Measurements from ENCODE around the gene SNAP91.
"Not testable (repeated sequence)": the region's sequence is repeated elsewhere in the genome, so short reads cannot be mapped to it uniquely, and the experiment has no call there.

The SNAP91 gene

DNA sequence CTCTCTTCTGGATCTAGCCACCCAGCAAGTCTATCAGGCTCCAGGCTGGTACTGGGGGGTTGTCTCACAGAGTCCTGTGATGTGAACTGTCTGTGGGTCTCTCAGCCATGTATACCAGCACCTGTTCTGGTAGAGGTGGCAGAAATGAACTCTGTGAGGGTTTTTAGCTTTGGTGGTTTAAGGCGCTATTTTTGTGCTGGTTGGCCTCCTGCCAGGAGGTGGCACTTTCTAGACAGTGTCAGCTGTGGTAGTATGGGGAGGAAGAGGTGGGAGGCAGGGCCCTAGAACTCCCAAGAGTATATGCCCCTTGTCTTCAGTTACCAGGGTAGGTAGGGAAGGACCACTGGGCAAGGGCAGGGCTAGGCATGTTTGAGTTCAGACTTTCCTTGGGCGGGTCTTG, 75.8 kb downstream of the SNAP91 start:
- no peak for DNase-seq (ENCODE audit: low read depth)

GRCh38 chr6:83629908-83630307, 79.0 kb downstream of the SNAP91 start:
- not testable (repeated sequence) for DNase-seq (ENCODE audit: low read depth)

- no peak for DNase-seq (ENCODE audit: low read depth)
Measured at GRCh38 chr6:83615025-83615999, 93.6 kb downstream of the SNAP91 start.

DNA sequence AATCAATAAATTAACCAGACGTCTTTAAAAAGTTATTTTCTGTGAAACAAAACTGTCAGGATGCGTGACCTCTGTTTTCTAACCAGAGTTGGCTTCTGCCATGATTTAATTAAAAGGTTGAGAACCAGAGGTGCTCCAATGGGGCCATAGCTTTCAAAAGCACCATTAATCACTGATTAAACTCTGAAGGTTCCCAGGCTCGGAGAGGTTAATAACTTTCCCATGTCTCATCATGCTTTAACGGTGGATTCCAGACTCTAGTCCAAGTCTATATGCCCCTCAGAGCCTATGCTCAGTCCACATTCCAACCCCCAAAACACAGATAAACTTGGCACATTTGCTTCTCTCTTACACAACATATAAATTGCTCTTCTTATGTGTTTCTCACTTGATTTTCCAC, 95.5 kb downstream of the SNAP91 start:
- DNase-seq (ENCODE audit: low read depth), result no peak

DNA sequence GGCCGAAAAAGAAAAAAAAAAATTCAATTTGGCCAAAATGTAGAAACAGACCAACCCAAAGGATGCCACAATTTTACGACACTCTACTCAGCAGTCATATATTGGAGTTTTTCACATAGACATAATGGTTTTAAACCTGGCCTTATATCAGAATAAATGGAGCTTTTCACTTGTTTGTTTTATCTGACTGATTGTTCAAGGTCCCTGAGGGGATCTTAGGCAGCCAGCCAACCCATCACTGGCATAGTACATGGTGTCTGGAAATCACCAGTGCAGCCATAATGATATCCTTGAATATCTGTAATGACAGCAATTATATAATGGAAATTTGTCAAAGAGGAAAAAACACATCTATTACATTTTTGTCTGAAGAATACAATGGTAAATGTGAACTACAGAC, 99.7 kb downstream of the SNAP91 start:
- no peak for DNase-seq (ENCODE audit: low read depth)

GRCh38 chr6:83605517-83605916, 103.4 kb downstream of the SNAP91 start:
- no peak for DNase-seq (ENCODE audit: low read depth)

- DNase-seq (ENCODE audit: low read depth), result no peak
Measured at GRCh38 chr6:83603551-83603950, 105.3 kb downstream of the SNAP91 start.

GRCh38 chr6:83601119-83601518, 107.8 kb downstream of the SNAP91 start:
- DNase-seq (ENCODE audit: low read depth), result no peak

GRCh38 chr6:83600459-83600858, 108.4 kb downstream of the SNAP91 start:
- DNase-seq (ENCODE audit: low read depth), result no peak

DNA sequence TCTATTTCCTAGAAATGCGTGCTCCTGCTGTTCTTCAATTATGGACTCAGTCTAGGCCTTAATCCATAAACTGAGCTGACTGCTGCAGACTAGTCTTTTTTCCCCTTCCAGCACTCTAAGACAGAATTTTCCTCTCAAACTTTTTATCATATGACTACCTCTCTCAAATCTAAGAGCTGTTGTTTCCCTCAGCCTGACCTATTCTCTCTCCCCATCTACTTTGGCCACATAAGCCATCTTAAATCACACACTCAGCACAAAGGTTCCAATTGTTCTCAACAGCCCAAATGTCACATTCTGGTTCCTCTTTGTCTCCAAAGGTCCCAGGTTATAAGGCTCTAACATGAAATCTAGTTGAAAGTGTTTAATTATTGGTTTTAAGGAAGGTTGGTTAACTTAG, 111.4 kb downstream of the SNAP91 start:
- DNase-seq (ENCODE audit: low read depth), result no peak

GRCh38 chr6:83597051-83597450, 111.8 kb downstream of the SNAP91 start:
- DNase-seq (ENCODE audit: low read depth), result no peak

GRCh38 chr6:83594941-83595340, 114.0 kb downstream of the SNAP91 start:
- no peak for DNase-seq (ENCODE audit: low read depth)

- DNase-seq (ENCODE audit: low read depth), result no peak
Measured at GRCh38 chr6:83593395-83593785, 115.5 kb downstream of the SNAP91 start.

DNA sequence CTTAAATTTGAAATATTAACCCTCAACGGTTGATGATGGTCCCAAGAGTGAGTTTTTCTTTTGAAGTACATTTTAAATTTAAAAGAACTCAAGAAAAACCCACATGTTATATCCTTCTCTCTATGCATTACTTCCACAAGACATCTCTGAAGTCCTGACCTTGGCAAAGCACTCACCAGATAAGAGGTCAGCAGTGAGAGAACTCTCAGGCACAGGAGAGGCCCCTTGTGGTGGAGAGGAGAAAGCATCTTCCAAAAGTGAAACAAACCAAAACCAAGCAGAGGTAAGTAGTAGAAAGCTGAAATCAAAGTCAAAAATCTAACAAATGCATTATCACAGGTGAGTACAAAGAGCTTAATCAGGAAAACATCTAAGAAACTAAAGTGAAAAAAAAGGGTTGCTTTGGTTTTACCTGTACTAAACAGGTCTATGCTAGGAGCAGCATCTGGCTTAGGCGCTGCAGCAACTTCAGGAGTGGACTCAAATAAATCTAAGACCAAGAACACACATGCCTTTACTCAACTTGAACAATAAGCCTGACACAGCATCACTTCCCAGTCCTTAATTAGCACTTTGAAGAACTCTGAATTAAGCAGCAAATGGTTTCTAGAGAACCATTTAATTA, 116.0 kb downstream of the SNAP91 start:
- no peak for DNase-seq (ENCODE audit: low read depth)

GRCh38 chr6:83590416-83590815, 118.5 kb downstream of the SNAP91 start:
- DNase-seq (ENCODE audit: low read depth), result no peak

DNA sequence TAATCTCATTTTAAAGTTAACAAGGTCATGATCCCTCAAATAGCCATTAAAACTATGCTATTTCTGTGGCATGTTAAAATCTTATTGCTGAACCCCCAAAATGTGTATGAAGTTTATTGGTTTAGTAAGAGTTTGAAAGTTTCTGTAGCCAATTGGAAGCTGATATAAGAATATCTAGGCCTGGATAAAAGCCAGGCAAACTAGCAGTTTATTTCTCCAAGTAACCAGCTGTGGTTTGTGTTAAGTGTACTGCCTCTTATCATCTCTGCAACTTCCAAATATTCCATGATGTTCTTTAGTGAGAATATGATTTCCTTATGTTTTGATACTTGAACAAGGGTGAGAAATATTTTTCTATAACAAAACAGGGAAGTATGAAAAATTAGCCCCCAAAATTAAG, 119.8 kb downstream of the SNAP91 start:
- DNase-seq (ENCODE audit: low read depth), result no peak

DNA sequence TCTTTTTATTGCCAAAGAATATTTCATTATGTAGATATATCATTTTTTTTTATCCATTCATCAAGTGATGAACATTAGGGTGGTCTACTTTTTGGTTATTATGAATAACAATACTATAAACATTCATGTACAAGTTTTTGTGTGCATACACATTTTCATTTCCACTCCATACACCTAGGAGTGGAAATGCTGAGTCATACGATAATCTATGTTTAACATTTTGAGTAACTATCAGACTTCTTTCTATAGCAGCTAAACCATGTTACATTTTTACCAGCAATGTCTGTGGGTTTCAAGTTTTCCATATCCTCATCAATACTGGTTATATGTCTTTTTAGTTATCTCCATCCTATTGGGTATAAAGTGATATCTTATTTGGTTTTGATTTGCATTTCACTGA, 130.8 kb downstream of the SNAP91 start:
- DNase-seq (ENCODE audit: low read depth), result no peak

- no peak for DNase-seq (ENCODE audit: low read depth)
Measured at GRCh38 chr6:83574783-83575182, 134.1 kb downstream of the SNAP91 start.

DNA sequence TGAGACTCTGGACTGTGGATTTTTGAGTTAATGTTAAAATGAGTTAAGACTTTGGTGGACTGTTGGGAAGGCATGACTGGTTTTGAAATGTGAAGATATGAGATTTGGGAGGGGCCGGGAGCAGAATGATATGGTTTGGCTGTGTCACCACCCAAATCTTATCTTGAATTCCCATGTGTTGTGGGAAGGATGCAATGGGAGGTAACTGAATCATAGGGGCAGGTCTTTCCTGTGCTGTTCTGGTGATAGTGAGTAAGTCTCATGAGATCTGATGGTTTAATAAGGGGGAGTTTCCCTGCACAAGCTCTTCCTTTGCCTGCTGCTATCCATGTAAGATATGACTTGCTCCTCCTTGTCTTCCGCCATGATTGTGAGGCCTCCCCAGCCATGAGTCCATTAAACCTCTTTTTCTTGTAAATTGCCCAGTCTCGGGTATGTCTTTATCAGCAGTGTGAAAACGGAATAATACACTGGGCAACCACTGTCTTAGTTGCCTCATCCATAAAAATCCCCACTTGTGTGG, 137.2 kb downstream of the SNAP91 start:
- not testable (repeated sequence) for DNase-seq (ENCODE audit: low read depth)

DNA sequence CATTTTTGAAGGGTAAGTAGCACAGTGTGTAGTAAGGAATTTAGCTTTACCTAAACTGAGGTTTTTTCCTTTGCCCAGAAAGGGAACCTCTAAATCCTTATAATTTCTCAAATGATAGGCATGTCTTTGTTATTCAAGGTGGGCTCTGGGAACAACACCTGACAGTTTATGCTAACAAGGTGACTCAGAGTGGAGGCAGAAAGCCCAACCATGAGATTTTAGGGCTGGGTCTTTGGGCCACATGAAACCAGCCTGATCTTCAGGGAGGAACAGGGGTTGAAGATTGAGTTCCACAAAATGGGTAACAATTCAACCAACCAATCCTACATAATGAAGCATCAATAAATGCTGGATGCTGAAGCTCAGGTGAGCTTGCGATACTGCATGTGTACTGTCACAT, 149.9 kb downstream of the SNAP91 start:
- DNase-seq (ENCODE audit: low read depth), result no peak

DNA sequence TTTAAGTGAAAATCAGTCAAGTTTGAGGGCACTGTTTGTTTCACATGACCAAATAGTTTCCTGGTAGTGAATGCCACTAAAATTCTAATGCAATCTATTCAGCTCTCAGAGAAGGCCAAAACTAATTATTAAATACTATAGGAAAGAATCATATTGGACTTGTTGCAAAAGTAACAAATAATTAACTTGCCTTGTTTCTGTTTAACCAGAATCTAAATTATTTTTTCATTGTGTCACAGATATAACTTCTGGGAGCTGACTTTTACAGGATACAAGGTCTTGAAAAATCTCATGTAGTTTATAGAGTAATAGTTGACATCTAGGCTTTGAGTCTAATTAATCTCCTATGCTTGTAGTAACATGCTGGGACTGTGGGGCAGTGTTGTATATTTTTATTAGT, 152.0 kb downstream of the SNAP91 start:
- DNase-seq (ENCODE audit: low read depth), result no peak

- DNase-seq (ENCODE audit: low read depth), result not testable (repeated sequence)
Measured at GRCh38 chr6:83551748-83552147, 157.2 kb downstream of the SNAP91 start.

DNA sequence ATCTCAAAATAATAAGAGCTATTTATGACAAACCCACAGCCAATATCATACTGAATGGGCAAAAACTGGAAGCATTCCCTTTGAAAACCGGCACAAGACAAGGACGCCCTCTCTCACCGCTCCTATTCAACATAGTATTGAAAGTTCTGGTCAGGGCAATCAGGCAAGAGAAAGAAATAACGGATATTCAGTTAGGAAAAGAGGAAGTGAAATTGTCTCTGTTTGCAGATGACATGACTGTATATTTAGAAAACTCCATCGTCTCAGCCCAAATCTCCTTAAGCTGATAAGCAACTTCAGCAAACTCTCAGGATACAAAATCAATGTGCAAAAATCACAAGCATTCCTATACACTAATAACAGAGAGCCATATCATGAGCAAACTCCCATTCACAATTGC, 158.4 kb downstream of the SNAP91 start:
- not testable (repeated sequence) for DNase-seq (ENCODE audit: low read depth)
